Measurements from ENCODE around the gene SPEN.
"Not testable (repeated sequence)": the region's sequence is repeated elsewhere in the genome, so short reads cannot be mapped to it uniquely, and the experiment has no call there.

SPEN gene

DNA sequence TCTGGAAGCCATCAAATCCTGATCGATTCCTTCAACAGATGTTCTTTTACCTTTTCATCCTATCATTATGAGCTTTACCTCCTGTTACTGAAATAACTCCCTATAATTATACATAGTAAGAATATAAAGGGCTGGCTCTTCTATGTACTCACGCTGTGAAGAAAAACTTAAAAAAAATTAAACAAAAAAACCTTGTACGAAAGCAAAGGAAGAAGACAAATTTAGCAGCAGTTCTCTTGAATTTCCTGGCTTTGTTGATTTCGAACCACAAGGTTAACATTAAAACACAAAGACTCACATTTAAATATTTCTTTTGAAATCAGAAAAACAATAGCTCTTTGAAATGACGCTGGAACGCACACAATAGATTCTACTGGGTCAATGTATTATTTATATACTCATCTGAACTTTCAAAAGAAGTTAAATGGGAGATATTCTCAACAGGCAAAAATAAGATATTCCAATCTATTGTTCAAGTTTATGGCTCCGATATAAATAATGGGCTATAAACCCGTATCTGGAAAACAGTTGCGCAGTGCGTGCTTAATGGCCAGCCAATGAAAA, 13.6 kb upstream of the SPEN start:
- DNase-seq: no peak

DNA sequence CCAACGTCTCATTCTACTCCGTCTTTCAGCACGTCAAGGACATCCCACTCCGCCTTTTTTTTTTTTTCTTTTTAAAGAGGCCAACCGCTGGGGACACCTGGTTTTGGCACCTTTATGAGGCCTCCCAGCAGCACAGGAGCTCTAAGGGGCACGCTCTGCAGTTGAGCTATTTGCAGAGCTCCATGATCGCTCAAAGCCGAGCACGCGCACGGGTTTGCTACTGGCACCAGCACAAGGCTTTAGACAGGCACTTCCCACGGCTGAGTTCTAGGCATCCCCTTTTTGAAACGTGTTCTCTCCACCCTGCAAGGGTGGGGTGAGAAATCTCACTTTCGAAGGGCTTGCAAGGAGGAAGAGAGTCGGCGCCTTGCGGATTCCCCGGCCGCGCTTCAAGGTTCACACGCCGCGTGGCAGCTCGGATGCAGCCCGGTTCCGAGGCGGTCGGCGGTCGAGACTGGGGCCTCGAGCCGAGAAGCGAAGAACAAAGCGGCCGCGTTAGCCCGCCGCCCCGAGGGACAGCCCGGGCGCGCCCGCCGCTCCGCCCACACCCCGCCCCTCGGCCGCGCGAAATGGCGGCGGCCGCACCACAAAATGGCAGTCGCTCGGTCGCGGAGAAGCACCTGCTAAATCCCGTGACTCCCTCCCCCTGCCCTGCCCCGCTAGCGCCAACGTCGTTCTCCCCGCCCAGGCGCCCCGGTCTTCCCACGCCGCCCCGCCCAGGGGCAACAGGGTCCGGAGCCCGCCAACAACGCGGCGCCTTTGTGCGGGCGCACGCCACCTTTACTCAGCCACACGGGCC, 12.9 kb upstream of the SPEN start:
- peak; percentile 94 for DNase-seq

DNA sequence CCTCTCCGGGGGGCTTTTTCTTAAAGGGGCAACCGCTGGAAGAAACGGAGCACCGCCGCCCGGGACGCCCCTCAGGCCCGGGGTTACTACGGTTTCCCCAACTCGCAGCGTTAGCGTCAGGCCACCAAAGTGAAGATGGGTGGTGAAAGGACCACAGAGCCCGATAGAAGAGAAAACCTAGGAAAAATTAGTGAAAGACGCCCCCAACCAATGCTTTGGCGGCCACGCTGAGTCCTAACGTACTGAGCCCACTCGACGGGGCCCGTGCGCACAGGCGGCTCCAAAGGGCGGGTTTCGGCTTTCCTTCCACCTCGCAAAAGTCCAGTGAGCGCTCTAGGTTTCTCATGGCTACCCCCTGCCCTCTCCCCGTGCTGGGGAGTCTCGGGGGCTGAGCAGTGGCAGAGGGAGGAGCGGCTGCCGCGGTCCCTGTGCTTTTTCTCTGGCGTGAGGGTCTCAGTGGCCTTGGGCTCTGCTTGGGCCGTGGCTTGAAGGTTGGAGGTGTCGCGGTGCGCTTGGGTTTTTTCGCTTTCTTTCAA, 12.2 kb upstream of the SPEN start:
- DNase-seq: no peak

DNA sequence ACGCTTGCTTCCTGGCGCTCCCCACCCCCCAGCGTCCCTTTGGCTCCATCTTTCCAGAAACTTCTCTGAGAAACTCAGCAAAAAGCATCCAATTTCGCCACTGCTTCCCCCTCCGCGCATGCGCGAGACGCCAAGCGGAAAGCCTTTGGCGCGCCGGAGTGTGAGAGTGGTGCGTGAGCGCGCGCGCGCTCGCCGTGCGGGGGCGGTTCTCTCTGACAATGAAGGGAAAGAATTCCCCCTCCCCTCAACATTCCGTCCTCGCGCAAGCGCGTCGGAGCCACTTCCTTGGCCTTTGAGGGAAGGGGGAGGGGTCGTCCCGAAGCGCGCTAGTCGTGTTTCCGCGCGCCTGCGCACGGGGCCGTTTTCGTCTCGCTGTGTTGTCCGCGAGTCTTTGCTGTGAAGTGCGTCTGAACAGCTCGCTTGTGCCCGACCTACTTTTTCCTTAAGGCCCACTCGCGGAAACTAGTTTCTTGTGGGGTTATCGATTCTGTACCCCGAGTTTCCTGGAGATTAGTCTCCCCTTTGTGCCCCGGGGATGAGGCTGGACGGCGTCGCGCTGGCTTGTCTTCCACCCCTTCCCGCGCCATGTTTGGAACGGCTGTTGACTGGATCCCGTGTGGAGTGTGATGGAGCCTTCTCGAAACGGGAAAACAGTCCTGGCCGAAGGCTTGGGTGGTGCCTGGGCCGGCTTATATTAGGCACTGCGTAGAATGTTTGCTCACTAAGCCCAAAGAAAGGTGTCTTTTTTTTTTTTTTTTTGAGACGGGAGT, 11.6 kb upstream of the SPEN start:
- peak; percentile 100 for DNase-seq

DNA sequence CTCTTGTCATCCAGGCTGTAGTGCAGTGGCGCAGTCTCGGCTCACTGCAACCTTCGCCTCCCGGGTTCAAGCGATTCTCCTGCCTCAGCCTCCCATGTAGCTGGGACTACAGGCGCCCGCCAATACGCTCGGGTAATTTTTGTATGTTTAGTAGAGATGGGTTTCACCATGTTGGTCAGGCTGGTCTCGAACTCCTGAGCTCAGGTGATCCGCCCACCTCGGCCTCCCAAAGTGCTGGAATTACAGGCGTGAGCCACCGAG, 11.1 kb upstream of the SPEN start:
- DNase-seq: not testable (repeated sequence)

DNA sequence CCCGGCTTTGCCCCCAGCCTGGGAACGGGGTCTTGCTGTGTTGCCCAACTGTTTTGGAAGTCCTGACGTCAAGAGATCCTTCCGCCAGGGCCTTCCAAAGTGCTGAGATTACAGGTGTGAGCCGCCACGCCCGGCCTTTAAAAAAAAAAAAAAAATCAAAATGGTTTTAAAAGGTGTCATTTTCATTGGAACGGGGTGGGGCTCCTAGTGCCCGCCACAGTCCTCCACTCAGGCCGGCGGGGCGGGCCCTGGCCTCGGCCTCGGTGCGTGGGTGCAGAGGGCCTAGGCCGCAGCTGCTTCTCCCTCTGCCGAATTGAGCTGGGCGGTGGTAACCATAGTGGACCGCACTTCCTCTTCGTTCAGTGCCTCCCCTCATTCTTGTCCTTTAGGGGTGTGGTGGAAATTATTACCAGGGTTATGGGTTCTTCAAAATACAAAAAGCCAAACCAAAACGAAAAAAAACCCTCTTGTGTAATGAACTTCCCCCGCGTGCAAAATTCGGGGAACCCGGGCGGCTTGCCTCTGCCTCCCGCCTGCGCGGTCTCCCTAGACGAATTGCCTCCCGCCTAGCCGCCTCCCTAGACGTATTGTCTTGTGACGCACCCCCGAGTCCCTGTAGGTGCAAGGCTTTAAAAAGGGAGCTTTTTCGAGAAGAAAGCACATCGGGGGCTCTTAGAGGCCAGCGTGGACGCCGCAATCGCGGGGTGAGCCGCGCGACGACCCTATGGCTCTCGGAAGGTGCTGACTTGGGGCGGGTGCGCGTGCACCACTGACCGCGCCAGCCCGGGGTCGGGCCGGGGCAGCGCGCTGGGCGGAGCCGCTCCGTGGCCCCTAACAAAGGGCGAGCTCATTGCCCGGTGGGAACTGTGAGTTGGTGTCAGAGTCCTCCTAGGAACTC, 10.5 kb upstream of the SPEN start:
- peak; percentile 45 for DNase-seq

DNA sequence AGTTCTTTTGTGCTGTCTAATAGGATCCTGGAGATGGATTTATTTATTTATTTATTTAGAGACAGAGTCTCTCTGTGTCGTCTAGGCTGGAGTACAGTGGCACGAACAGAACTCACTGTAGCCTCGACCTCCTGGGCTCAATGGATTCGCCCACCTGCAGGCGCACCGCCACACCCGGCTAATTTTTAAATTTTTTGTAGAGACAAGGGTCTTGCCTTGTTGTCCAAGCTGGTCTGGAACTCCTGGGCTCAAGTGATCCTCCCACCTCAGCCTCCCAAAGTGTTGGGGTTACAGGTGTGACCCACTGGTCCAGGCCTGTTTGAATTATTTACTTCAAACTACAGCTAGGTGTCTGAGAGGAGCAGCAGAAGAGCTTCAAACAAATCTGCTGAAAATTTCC, 9.6 kb upstream of the SPEN start:
- DNase-seq: no peak

DNA sequence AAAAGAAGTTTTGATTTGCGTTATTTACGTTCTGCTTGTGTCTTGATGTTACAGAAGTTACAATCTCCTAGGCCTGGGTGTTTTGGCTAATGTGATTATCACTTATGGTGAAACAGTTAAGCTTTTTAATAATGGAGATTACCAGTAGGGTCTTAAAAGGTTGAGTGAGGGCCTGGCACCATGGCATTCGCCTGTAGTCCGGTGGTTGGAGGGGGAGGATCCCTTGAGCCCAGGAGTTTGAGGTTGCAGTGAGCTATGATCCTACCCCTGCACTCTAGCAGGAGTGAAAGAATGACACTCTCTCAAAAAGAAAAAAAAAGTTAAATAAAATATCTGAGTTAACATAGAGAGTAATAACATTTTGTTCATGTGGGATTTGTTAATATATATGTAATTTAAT, 8.8 kb upstream of the SPEN start:
- no peak for DNase-seq

DNA sequence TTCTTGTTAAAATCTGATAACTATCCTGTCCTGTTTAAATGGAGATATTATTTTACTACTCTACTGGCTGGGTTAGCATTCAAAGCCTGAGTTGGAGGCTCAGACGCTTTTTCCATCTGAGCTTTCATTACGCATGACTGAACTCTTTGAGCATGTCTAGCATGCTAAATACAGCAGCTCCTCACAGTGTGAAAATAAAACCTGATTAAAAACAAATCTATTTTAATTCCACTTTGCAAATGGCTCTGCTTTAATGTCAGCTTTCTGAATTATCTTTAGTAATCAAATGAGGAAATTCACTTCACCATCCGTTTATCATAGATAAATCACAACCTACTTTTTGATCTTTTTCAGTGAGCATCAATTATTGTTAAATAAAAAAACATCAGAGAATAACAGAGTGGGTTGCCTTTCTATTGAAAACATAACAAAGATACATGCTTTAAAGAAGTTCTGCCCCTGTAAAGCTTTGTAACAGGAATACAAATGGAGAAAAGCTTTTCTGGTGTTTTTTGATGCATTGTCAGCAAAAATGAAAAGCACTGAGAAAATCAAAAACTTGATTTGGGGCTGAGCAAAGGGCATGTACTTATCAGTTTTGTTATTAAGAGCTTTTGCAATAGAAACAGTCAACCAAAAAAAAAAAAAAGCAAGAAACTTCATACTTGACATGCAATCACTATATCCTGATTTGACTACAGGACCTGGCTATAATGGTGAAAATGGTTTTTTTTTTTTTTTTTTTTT, 3.5 kb upstream of the SPEN start:
- no peak for DNase-seq

DNA sequence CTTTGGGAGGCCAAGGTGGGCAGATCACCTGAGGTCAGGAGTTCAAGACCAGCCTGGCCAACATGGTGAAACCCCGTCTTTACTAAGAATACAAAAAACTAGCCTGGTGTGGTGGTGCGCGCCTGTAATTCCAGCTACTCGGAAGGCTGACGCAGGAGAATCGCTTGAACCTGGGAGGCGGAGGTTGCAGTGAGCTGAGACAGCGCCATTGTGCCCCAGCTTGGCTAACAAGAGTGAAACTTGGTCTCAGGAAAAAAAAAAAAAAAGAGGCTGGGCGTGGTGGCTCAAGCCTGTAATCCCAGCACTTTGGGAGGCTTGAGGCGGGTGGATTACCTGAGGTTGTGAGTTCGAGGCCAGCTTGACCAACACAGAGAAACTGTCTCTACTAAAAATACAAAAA, 1.5 kb upstream of the SPEN start:
- DNase-seq: not testable (repeated sequence)

DNA sequence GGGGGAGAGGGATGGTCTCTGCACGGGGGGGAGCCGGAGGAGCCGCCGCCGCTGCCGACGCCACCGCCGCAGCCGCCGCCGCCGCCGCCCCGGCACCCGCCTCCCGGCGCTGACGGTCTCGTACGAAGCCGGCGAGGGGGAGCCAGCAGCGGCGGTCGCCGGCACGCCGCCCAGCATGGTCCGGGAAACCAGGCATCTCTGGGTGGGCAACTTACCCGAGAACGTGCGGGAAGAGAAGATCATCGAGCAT, 311 bp downstream of the SPEN start:
- DNase-seq: no peak

DNA sequence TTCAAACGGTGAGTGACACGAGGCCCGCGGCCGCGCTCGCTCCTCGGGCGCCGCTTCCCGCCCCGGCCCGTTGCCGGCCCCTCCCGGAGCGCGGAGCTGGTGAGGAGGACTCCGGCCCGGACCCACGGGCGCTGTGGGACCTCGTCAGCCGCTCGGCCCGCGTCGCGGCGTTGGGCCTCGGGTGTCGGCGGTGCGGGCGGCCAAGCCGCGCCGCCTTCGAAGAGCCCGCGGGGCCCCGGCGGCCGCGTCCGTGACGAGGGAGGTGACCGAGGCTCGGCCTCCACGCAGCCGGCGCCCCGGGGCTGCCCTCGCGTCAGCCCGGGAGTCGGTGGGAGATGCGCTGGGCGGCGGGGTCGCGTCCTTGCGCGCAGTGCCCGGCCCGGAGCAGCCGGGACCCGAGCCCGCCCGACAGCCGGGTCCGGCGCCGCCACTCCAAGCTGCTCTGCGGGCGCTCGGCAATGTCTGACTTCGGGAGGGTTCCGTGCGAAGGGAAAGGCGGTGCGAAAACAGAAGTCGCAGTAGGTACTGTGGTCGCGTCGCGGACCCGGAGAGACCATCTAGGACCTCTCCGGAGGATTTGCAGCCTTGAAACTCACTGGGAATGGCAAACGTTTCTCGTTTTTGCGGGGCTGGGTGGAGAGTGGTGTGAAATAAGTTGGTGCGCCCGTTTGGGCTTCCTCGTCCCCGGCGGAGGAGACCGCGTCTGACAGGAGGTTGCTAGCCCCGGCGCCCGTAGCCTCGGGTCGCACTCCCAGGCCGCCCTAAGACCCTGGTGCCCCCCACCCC, 829 bp downstream of the SPEN start:
- peak; percentile 55 for DNase-seq

DNA sequence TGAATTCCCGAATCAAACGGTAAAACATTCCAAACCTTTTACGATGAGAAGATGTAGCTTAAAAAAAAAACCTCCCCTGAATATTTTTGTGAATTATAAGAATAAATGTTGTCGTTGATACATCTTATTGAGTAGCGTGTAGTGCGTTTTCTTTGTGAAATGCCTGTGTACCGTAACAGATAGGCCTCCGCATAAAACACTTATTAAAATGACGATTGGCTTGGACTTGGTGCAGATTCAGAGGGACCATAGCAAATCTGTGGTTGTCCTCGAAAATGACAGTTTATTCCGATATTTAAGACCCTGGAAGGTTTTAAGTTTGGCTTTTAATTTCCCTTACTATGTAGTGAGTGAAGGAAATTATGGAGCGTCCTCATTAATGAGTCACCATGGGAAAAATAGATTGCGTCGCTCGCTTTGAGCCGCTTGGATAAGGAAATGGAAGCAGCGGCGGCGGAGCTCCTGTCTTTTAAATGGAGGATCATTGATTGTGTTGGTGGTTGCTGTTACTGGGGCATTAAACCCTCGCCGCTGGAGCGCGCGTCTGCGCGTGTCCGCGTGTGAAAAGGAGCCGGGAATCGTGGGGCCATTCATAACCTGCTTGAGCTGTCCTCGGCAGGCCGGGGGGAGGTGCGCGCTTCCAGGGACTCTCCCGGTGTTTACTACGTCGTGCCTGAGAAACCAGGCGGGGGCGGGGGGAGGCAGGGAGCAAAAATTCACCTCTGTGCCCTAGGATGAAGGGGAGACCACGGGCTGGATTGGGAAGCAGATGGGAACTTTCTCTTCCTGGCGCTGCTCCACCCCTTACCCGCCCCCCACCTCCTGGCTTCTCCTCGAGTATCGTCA, 1.6 kb downstream of the SPEN start:
- peak; percentile 92 for DNase-seq

DNA sequence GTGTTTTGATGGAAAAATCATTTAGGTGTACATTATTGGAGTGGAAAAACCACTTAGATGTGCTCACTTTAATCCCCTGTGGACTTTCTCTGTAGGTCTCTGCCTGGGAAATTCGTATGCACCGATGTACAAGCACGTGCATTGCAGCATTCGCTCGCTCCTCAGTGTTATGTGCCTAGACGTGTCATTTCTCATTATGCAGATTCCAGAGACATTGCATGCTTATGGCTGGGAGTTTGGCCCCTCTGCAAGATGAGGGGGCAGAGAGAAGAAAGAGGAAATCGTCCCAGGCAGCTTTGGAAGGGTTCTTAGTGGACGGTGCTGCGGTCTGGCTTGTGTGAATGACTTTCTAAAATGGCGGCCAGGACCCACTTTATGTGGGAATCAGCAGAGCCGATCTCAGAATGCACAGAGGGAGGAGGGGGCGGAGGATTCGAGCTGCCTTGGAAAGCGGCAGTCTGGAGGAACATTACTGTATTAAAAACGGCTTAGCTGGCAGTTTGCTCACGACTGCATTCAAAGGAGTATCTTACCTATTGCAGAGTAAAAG, 2.3 kb downstream of the SPEN start:
- peak; percentile 88 for DNase-seq

DNA sequence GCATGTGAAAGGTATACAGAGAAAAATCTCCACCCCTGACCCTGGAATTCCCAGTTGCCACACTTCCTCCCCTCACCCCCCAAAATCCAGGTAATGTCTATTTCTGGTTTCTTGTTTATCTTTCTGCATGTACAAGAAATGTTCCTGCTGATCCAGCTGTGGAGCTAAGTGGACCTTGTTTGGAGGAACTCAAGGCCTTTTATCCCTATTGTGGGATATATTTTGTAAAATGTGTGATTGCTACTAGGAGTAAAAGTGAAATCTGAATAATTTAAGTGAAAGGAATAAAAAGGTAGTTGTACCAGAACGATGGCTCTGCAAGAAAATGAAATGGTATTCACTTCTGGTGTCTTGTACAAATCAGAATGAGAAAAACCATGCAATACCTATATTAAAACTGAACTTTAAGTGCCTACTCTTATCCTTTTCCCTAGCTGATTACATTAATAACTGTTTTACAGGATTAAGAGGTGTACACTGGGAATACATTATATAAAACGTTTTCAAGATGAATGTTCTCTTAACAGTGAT, 3.0 kb downstream of the SPEN start:
- DNase-seq: no peak

DNA sequence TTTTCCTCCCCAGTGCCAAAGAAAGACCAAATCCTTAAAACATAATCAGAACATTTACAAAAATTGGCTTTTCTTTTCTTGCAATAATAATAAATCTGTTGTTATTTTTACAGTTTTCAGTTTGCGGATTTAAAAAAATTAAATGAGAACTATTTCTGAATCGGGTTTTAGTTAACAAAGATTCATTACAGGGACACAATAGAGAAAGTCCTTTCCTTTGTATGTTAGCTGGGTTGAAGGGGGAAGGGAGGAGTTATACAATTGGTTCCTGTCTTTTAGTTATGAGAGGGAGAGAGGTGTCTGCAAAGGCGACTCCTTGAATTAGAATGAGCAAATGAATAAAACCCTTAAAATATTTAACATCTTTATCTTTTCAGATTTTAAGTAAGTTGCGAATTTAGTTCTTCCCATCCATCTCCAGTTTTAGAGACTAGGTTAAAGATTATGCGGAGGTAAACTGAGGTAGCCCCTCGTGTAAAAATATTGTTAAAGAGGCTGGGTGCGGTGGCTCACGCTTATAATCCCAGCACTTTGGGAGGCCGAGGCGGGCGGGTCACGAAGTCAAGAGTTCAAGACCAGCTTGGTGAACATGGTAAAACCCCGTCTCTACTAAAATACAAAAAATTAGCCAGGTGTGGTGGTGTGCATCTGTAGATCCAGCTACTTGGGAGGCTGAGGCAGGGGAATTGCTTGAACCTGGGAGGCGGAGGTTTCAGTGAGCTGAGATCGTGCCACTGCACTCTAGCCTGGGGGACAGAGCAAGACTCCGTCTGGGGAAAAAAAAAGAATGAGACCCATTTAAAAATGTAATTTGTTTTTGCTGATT, 3.9 kb downstream of the SPEN start:
- DNase-seq: no peak

DNA sequence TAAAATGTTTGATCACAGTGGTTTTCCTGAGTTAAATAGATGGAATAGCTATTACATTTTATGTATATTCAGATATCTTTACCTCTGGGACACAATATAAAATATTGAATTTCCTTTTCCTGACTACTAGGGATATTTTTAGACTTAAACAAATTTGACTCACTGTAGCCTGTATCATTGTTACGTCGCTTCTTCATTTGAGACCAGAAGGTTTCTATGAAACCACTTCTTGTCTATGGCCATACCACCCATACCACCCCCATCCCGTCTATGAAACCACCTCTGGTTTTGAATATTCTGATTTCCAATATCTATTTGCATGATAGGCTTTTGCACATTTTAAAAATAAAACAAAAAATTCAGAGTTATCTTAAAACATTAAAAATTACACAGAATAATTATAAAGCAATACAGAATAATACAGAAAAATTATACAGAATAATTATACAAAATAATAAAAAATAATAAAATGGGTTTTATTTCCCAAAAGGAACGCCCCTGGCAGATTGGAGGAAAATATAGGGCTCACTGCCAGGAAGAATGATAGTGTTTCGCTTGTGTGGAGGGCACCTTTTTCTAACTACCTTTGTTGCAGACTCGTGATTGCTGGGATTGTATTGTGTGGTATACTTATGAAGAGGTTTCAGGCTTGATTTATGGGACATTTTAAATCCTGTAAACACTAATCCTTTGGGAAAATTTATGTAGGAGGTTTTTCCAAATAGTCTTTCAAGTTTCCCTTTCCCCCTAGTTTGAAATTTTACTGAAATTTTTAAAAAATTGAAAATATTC, 4.7 kb downstream of the SPEN start:
- no peak for DNase-seq

DNA sequence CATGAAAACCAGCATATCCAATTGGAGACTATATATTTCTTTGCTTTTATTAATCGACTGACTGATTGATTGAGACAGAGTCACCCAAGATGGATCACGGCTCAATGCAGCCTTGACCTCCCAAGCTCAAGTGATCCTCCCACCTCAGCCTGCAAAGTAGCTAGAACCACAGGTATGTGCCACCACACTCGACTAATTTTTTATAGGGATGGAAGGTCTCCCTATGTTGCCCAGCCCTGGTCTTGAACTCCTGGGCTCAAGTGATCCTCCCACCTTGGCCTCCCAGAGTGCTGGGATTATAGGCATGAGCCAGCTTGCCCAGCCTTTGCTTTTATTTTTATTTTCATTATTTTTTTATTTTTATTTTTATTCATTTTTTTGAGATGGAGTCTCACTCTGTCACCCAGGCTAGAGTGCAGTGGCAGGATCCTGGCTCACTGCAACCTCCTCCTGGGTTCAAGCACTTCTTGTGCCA, 5.4 kb downstream of the SPEN start:
- no peak for DNase-seq
